ENCODE data around the gene FAM83E. TPM values are rescaled to one million over a fixed set of nuclear protein-coding genes. Genes with fewer than 3 reads are reported as not detected.

FAM83E gene
- polyA plus RNA-seq, 2 of the 4 experiments (the other 2 are of a cell fraction), result 0.16 to 0.41 TPM

DNA sequence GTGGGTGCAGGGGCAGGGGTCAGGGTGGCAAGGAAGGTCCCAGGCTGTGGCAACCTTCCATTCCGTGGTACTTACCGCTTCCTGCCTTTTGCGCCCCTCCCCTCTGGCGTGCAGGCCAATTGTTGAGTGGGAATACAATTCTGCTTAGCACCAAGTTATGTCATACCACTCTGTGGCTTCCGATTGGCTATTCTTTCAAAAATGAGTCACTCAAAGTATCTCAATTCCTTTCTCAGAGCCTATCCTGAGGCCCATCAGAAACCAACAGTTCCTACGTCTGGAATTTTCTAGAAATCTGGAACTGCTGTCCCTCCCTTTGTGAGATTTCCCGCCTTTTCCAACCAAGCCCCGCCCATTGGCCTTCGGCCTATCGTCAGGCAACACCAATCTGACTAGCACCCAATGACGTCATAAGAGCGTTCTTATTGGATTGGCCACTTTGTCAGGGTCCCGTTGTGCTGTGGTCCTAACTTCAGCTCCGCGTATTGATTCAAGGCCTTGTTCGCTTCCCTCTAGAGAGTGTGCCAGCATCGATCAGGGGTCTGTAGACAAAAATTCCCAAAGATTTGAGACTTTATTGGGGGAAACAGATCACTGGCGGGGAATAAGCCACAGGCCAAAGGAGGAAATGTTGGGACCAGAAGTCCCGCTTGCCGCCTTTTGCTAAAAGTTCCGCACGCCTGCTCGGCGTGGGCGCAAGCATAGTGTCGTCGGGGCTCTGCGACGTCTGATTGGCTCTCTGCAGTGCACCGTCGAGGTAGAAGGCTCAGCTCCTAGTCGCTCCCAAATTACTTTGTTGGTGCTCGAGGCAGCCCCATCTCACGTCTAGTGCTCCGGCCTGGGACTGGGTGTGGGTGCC is 46.2 kb upstream of the FAM83E start:
- CTCF ChIA-PET, result interaction anchor here (1.0 to 7.8 kb wide), 3 partner anchors 8 to 15 kb away, joined by 3 to 68 read pairs (median 6); no protein-coding TSS in a partner anchor
- H3K9me3 ChIP-seq, result no peaks in the 10 kb centered on the region
- DNase-seq (ENCODE audit: low read depth in 1 of 2, low spot score in 1 of 2) (peak; percentile 91 to 96), ATAC-seq (peak; percentile 70 to 88), FAIRE-seq (peak; percentile 91)
- no peak overlapping the region for H3K4me3 ChIP-seq
- H3K4me1 ChIP-seq, result no peaks in the 10 kb centered on the region
- peak overlapping the region; percentile 29 for H3K4me2 ChIP-seq
- POLR2A ChIA-PET, result no interaction called here
- TF ChIP-seq NR3C1 (IDR thresholded peaks at IDR 0.05) (no peak), MAFK (IDR thresholded peaks at IDR 0.05; ENCODE audit: partially characterized antibody) (no peak), KDM5A (IDR thresholded peaks at IDR 0.05) (no peak), RFX5 (IDR thresholded peaks at IDR 0.05) (peak; percentile 99), HOXA7 (CRISPR knock-in tag; IDR thresholded peaks at IDR 0.05) (no peak), FOSL2 (IDR thresholded peaks at IDR 0.05) (no peak), FOSL2 (CRISPR knock-in tag; IDR thresholded peaks at IDR 0.05) (peak; percentile 83), POLR2AphosphoS2 (conservative IDR thresholded peaks at IDR 0.05; ENCODE audit: low read length) (no peak), EHF (CRISPR knock-in tag; IDR thresholded peaks at IDR 0.05) (no peak)
- TF ChIP-seq, protein P1, sequence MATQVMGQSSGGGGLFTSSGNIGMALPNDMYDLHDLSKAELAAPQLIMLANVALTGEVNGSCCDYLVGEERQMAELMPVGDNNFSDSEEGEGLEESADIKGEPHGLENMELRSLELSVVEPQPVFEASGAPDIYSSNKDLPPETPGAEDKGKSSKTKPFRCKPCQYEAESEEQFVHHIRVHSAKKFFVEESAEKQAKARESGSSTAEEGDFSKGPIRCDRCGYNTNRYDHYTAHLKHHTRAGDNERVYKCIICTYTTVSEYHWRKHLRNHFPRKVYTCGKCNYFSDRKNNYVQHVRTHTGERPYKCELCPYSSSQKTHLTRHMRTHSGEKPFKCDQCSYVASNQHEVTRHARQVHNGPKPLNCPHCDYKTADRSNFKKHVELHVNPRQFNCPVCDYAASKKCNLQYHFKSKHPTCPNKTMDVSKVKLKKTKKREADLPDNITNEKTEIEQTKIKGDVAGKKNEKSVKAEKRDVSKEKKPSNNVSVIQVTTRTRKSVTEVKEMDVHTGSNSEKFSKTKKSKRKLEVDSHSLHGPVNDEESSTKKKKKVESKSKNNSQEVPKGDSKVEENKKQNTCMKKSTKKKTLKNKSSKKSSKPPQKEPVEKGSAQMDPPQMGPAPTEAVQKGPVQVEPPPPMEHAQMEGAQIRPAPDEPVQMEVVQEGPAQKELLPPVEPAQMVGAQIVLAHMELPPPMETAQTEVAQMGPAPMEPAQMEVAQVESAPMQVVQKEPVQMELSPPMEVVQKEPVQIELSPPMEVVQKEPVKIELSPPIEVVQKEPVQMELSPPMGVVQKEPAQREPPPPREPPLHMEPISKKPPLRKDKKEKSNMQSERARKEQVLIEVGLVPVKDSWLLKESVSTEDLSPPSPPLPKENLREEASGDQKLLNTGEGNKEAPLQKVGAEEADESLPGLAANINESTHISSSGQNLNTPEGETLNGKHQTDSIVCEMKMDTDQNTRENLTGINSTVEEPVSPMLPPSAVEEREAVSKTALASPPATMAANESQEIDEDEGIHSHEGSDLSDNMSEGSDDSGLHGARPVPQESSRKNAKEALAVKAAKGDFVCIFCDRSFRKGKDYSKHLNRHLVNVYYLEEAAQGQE (IDR thresholded peaks at IDR 0.05), result no peak
- TF ChIP-seq, protein P2, sequence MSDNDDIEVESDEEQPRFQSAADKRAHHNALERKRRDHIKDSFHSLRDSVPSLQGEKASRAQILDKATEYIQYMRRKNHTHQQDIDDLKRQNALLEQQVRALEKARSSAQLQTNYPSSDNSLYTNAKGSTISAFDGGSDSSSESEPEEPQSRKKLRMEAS (IDR thresholded peaks at IDR 0.05), result peak; percentile 95
- TF ChIP-seq, protein P3, sequence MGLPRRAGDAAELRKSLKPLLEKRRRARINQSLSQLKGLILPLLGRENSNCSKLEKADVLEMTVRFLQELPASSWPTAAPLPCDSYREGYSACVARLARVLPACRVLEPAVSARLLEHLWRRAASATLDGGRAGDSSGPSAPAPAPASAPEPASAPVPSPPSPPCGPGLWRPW (IDR thresholded peaks at IDR 0.05), result no peak
- TF ChIP-seq, protein P4, sequence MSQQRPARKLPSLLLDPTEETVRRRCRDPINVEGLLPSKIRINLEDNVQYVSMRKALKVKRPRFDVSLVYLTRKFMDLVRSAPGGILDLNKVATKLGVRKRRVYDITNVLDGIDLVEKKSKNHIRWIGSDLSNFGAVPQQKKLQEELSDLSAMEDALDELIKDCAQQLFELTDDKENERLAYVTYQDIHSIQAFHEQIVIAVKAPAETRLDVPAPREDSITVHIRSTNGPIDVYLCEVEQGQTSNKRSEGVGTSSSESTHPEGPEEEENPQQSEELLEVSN (IDR thresholded peaks at IDR 0.05; ENCODE audit: borderline replicate concordance, low read depth), result peak; percentile 99
- TF ChIP-seq, protein P5, sequence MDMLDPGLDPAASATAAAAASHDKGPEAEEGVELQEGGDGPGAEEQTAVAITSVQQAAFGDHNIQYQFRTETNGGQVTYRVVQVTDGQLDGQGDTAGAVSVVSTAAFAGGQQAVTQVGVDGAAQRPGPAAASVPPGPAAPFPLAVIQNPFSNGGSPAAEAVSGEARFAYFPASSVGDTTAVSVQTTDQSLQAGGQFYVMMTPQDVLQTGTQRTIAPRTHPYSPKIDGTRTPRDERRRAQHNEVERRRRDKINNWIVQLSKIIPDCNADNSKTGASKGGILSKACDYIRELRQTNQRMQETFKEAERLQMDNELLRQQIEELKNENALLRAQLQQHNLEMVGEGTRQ (IDR thresholded peaks at IDR 0.05), result no peak
- TF ChIP-seq, protein P6, sequence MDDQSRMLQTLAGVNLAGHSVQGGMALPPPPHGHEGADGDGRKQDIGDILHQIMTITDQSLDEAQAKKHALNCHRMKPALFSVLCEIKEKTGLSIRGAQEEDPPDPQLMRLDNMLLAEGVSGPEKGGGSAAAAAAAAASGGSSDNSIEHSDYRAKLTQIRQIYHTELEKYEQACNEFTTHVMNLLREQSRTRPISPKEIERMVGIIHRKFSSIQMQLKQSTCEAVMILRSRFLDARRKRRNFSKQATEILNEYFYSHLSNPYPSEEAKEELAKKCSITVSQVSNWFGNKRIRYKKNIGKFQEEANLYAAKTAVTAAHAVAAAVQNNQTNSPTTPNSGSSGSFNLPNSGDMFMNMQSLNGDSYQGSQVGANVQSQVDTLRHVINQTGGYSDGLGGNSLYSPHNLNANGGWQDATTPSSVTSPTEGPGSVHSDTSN (IDR thresholded peaks at IDR 0.05), result no peak
- TF ChIP-seq, protein P7, sequence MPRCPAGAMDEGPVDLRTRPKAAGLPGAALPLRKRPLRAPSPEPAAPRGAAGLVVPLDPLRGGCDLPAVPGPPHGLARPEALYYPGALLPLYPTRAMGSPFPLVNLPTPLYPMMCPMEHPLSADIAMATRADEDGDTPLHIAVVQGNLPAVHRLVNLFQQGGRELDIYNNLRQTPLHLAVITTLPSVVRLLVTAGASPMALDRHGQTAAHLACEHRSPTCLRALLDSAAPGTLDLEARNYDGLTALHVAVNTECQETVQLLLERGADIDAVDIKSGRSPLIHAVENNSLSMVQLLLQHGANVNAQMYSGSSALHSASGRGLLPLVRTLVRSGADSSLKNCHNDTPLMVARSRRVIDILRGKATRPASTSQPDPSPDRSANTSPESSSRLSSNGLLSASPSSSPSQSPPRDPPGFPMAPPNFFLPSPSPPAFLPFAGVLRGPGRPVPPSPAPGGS (IDR thresholded peaks at IDR 0.05), result no peak
- peak overlapping the region; percentile 5 to 61; a peak in 3 of 6 replicates for H3K27ac ChIP-seq
- WGBS (ENCODE audit: missing lambda C conversion rate), result 60% methylated on average over 35 of the region's 35 CpGs

DNA sequence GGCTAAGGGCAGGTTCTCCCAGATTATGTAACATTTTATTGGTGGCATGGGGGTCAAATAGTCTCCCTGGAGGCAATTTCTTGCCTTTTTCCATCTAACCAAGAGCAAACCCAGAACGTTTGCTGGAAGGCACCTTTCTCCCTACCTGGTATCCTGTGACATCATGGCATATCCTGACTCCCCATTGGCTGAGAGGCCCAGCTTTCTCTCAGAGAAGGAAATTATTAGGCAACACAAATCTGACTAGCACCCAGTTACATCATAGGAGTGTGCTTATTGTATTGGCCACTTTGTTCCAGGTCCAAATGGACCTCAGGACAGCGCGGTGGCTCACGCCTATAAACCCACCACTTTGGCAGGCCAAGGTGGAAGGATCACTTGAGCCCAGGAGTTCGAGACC is 44.9 kb upstream of the FAM83E start:
- POLR2A ChIA-PET, result interaction anchor here (0.7 kb wide), 1 partner anchor 9 kb away, joined by 8 read pairs; no protein-coding TSS in a partner anchor
- no peak overlapping the region for H3K4me3 ChIP-seq
- TF ChIP-seq EP300 (IDR thresholded peaks at IDR 0.05) (no peak), RFX5 (IDR thresholded peaks at IDR 0.05) (peak; percentile 97)
- CTCF ChIA-PET, result interaction anchor here (0.7 to 5.7 kb wide), 7 partner anchors 14 to 182 kb away, joined by 3 to 29 read pairs (median 3); partner anchors contain the start of gene CA11
- no peaks in the 10 kb centered on the region for H3K4me1 ChIP-seq
- no peak overlapping the region for H3K27ac ChIP-seq
- H3K4me2 ChIP-seq, result no peak overlapping the region
- WGBS (ENCODE audit: missing lambda C conversion rate), result 76% methylated on average over 5 of the region's 5 CpGs
- ATAC-seq (no peak), FAIRE-seq (no peak), DNase-seq (ENCODE audit: low read depth in 1 of 2, low spot score in 1 of 2) (peak in 1 of 2 experiments; percentile 61)
- H3K9me3 ChIP-seq, result no peaks in the 10 kb centered on the region
